ENCODE measurements around the gene COPB2. TPM values are rescaled to one million over a fixed set of nuclear protein-coding genes. Genes with fewer than 3 reads are reported as not detected.

The COPB2 gene
- total RNA-seq (2012; rRNA removed), result 164 and 167 TPM in 2 replicates

DNA sequence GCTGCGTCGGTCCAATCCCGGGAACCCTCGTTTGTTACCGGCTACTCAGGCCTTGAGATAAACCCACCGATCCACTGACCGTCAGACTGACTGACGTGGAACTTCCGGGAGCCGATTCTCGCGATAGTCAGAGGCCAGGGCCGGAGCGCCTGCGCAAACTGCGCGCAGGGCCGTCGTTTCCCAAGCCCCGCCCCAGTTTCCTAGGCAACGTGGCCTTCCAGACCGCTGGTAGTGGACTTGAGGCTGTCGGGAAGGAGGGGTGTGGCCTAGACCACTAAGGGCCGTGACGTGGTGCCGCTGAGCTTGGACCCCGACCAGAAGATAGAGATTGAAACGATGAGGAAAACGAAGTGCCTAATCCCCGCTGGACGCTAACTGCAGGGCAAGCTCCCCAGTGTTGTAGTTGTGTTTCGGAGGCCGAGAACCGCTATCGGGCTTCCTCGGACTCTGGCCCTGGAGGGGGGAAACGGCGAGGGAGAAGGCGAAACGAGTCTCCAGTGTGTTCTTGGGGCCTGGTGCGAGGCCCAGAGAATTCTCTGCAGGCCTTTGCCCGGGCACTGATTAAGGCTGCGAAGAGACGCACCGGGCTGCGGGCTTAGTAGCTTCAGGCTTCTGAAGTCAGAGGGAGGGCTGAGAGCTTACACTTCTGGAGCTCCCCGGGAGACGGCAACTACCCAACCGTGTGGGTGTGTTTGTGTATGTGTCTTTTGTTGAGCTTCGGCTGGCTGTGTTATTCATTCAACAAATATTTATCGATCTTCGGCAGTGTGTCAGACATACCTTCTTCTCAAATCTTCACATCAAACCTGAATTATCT is at the start of gene COPB2:
COPB2 (minus strand) TSS at position 96 of the 817 bp plus-strand sequence. CDS start 97 bp downstream, outside the sequence.
- H3K9me3 ChIP-seq (replicated peaks; ENCODE audit: low read length), result no peaks in the 10 kb centered on the region
- H3K4me3 ChIP-seq (ENCODE audit: low read length), result peak within 1 kb of the TSS; percentile 76
- peaks cover under 1% of the 10 kb centered on the region for H3K36me3 ChIP-seq (ENCODE audit: insufficient read depth, low read length)
- peak within 1 kb of the TSS; percentile 97 for H3K9ac ChIP-seq (ENCODE audit: low read depth, low read length)
- H3K4me2 ChIP-seq (ENCODE audit: low read length), result peak within 1 kb of the TSS; percentile 82
- no peaks in the 10 kb centered on the region for H3K27me3 ChIP-seq (ENCODE audit: control insufficient read depth, insufficient read depth, low read length)
- H3K4me1 ChIP-seq (ENCODE audit: control insufficient read depth, insufficient read depth, low read length), result peaks cover 17% of the 10 kb centered on the region

DNA sequence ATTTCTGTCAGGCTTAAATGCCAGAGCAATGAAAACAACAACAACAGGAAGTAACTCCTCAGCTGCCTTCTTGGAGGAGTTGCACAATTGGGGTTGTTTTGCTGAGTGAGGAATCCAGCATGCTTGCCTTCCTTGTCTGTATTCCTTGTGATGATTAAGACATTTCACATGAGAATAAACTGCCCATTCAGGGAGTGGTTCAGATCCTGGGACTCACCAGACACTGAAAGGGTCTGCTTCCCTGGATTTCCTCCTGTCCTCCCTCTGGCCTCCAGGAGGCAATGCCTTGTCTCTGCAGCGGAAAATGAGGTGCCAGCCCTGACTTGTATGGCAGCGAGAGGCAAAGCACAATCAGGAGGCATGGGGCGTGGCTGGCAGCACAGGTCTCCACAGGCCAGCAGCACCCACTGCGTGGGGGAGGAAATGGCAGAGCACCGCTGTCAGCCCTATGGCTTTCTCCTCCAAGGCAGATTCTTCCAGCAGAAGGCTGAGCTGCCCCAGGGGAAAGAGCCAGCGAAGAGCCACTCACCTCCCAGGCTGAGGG is 45.4 kb upstream of the COPB2 start:
- H3K36me3 ChIP-seq (ENCODE audit: insufficient read depth, low read length), result no peaks in the 10 kb centered on the region
- no peak overlapping the region for H3K4me3 ChIP-seq (ENCODE audit: low read length)
- no peak overlapping the region for H3K9ac ChIP-seq (ENCODE audit: low read depth, low read length)
- H3K9me3 ChIP-seq (replicated peaks; ENCODE audit: low read length), result no peaks in the 10 kb centered on the region
- H3K4me2 ChIP-seq (ENCODE audit: low read length), result peak overlapping the region; percentile 43
- H3K27me3 ChIP-seq (ENCODE audit: control insufficient read depth, insufficient read depth, low read length), result no peaks in the 10 kb centered on the region
- H3K4me1 ChIP-seq (ENCODE audit: control insufficient read depth, insufficient read depth, low read length), result peaks cover 12% of the 10 kb centered on the region

DNA sequence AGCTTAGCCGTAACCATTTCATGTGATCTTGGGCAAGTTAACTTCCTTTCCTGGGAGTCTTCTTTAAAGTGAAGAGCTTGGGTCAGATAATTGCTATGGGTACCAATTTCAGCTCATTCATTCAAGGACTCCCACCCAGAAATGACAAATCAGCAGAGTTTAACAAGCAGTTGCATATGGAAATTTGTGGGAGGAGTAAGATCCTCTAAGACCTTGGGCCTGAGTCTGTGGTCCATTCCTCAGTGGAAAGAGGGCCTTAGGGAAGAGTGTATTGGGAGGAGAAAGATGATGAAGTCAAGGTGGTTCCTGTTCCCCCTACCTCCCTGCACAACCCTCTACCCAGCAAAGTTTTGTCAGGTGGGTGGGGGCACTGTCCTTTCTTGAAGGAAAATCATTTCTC is 44.8 kb upstream of the COPB2 start:
- Histone ChIP-seq H3K36me3 (ENCODE audit: insufficient read depth, low read length) (no peaks in the 10 kb centered on the region), H3K9me3 (replicated peaks; ENCODE audit: low read length) (no peaks in the 10 kb centered on the region), H3K4me1 (ENCODE audit: control insufficient read depth, insufficient read depth, low read length) (peaks cover 12% of the 10 kb centered on the region), H3K27me3 (ENCODE audit: control insufficient read depth, insufficient read depth, low read length) (no peaks in the 10 kb centered on the region), H3K9ac (ENCODE audit: low read depth, low read length) (no peak overlapping the region), H3K4me2 (ENCODE audit: low read length) (no peak overlapping the region), H3K4me3 (ENCODE audit: low read length) (no peak overlapping the region)

DNA sequence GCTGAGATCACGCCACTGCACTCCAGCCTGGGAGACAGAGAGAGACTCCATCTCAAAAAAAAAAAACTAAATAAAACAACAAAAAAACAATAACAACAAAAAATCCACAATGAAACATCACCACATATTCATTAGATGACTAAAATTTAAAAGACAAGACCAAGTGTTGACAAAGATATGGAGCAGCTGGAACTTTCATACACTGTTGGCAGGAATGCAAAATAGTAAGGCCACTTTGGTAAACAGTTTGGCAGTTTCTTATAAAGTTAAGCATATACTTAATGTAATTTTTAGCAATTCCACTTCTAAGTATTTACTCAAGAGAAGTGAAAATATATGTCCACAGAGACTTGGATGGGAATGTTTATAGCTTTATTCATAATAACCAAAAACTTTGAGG is 43.6 kb upstream of the COPB2 start:
- no peaks in the 10 kb centered on the region for H3K27me3 ChIP-seq (ENCODE audit: control insufficient read depth, insufficient read depth, low read length)
- H3K4me3 ChIP-seq (ENCODE audit: low read length), result no peak overlapping the region

DNA sequence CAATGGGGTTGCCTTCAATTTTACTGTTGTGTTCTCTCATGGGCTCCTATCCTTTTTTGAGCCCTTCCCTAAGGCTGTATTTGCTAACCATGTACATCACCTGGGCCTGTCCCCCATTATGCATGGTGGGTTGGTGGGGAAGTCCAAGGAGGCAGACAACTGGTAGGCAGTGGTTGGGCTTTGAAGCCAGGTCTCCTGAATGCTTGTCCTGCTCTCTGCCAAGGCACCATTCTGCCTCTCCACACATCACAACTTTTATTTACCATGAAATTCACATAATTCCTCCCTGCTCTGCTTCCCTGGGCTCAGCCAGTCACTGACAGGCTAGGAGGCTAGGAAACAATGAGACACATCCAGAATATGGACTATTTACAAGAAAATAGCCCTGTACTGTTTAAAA is 41.0 kb upstream of the COPB2 start:
- Histone ChIP-seq H3K9ac (ENCODE audit: low read depth, low read length) (no peak overlapping the region), H3K4me2 (ENCODE audit: low read length) (no peak overlapping the region), H3K27me3 (ENCODE audit: control insufficient read depth, insufficient read depth, low read length) (no peaks in the 10 kb centered on the region), H3K9me3 (replicated peaks; ENCODE audit: low read length) (no peaks in the 10 kb centered on the region), H3K4me1 (ENCODE audit: control insufficient read depth, insufficient read depth, low read length) (peaks cover 12% of the 10 kb centered on the region), H3K4me3 (ENCODE audit: low read length) (no peak overlapping the region), H3K36me3 (ENCODE audit: insufficient read depth, low read length) (no peaks in the 10 kb centered on the region)

More for the DNA sequence above, 43.6 kb upstream of the COPB2 start:
- no peak overlapping the region for H3K4me2 ChIP-seq (ENCODE audit: low read length)
- no peaks in the 10 kb centered on the region for H3K36me3 ChIP-seq (ENCODE audit: insufficient read depth, low read length)
- no peaks in the 10 kb centered on the region for H3K9me3 ChIP-seq (replicated peaks; ENCODE audit: low read length)
- no peak overlapping the region for H3K9ac ChIP-seq (ENCODE audit: low read depth, low read length)
- H3K4me1 ChIP-seq (ENCODE audit: control insufficient read depth, insufficient read depth, low read length), result peaks cover 12% of the 10 kb centered on the region

DNA sequence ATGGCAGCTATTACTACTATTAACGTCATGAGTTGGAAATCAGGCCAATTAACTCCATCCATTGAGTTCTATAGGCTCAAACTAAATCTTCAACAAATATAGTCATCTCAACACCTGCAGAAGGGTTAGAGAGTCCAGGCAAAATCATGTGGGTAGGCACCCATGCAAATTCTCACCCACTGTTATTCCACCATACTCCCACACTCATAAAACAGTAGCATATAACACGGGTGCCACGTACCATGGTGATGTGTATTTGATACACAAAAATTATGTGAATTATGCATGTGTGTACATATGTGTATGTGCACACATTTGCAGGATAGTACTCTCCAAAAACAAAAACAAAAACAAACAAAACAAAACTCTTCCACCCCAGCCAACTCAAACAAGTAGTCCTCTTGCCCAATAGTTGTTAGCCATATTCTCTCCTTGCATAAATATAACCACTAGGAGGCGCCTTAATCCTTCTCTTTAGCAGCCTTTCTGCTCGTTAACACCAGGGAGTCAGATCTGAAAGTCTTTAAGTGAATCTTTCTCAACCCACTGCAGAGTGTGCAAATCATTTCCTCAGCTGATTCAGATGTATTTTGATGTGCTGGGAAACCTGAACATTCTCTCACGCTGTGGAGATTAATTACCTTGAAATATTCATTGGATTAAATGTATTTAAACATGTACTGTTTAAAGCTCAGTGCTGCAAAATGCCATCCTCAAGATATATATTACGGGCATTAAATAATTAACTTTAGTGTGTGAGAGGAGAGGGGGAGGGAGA is 38.0 kb upstream of the COPB2 start:
- no peak overlapping the region for H3K4me3 ChIP-seq (ENCODE audit: low read length)
- no peaks in the 10 kb centered on the region for H3K9me3 ChIP-seq (replicated peaks; ENCODE audit: low read length)
- H3K27me3 ChIP-seq (ENCODE audit: control insufficient read depth, insufficient read depth, low read length), result no peaks in the 10 kb centered on the region
- no peaks in the 10 kb centered on the region for H3K36me3 ChIP-seq (ENCODE audit: insufficient read depth, low read length)
- H3K9ac ChIP-seq (ENCODE audit: low read depth, low read length), result no peak overlapping the region
- H3K4me2 ChIP-seq (ENCODE audit: low read length), result no peak overlapping the region
- H3K4me1 ChIP-seq (ENCODE audit: control insufficient read depth, insufficient read depth, low read length), result no peaks in the 10 kb centered on the region

DNA sequence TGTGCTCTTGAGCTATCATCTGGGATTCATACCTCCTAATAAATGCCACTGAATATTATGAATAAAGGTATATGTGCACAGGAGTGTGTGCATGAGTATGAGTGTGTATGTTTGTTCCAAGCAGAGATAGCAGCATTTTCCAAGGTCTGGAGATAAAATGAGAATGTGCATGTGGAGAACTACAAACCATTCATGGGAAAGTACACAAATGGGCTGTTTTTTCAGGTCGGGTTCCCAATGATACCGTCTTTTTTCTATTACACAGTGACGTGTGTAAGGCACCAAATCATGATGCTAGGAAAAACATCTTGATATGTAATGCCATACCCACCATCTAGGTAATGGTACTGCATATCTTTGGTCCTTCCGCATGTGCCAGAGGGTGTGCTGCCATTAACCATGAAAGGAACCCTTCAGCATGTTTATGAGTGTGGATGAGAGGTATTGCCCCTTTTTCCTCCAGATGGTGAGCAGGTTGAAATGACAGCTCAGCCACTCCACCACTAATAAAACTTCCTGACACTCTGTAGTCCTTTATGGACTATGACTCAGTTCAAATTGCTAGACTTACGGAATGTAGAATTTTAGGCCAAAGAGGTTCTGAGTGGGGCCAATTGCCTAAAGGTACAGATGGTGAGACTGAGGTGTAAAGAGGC is 36.4 kb upstream of the COPB2 start:
- Histone ChIP-seq H3K4me3 (ENCODE audit: low read length) (no peak overlapping the region), H3K36me3 (ENCODE audit: insufficient read depth, low read length) (no peaks in the 10 kb centered on the region), H3K9ac (ENCODE audit: low read depth, low read length) (no peak overlapping the region), H3K27me3 (ENCODE audit: control insufficient read depth, insufficient read depth, low read length) (no peaks in the 10 kb centered on the region), H3K9me3 (replicated peaks; ENCODE audit: low read length) (no peaks in the 10 kb centered on the region), H3K4me2 (ENCODE audit: low read length) (no peak overlapping the region), H3K4me1 (ENCODE audit: control insufficient read depth, insufficient read depth, low read length) (no peaks in the 10 kb centered on the region)

DNA sequence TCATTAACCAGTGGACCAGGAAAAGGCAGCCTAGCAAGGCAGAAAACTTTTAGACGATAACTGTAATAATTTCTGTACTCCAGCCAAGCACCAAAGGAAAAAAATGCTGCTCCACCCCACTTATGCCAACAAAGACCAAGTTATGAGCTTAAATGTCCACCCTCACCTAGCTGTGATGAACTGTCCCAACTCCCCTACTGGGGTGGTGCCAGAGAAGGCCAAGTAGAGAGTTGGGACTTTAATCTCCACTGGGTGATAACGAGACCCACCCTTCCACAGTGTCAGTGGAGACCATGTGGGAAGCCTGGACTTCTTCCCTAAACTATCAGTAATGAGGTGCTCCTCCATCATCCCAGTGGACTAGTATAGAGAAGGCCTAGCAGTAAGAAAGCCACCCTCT is 33.8 kb upstream of the COPB2 start:
- Histone ChIP-seq H3K27me3 (ENCODE audit: control insufficient read depth, insufficient read depth, low read length) (no peaks in the 10 kb centered on the region), H3K4me2 (ENCODE audit: low read length) (no peak overlapping the region), H3K9me3 (replicated peaks; ENCODE audit: low read length) (no peaks in the 10 kb centered on the region), H3K36me3 (ENCODE audit: insufficient read depth, low read length) (no peaks in the 10 kb centered on the region), H3K4me3 (ENCODE audit: low read length) (no peak overlapping the region), H3K9ac (ENCODE audit: low read depth, low read length) (no peak overlapping the region), H3K4me1 (ENCODE audit: control insufficient read depth, insufficient read depth, low read length) (no peaks in the 10 kb centered on the region)

DNA sequence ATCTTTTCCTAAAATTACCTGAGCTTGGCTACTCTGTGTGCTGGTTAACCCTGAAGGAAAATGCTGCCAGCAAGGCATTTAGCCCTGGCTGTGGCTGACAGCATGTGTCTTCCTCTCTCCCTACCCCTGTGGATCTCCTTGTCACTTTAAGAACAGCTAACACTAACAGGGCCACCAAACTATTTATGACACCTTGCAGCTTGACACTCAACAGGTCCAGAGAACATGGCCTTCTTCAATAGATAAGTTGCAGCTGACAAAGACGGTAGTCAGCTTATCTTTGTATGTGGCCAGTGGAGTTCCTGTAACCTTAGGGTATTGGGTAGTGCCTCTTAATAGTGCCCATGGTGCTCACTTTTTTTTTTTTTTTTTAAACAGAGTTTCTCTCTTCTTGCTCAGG is 32.0 kb upstream of the COPB2 start:
- no peak overlapping the region for H3K4me2 ChIP-seq (ENCODE audit: low read length)
- no peak overlapping the region for H3K9ac ChIP-seq (ENCODE audit: low read depth, low read length)
- no peaks in the 10 kb centered on the region for H3K9me3 ChIP-seq (replicated peaks; ENCODE audit: low read length)
- H3K36me3 ChIP-seq (ENCODE audit: insufficient read depth, low read length), result no peaks in the 10 kb centered on the region
- H3K27me3 ChIP-seq (ENCODE audit: control insufficient read depth, insufficient read depth, low read length), result no peaks in the 10 kb centered on the region
- H3K4me3 ChIP-seq (ENCODE audit: low read length), result no peak overlapping the region
- H3K4me1 ChIP-seq (ENCODE audit: control insufficient read depth, insufficient read depth, low read length), result no peaks in the 10 kb centered on the region

DNA sequence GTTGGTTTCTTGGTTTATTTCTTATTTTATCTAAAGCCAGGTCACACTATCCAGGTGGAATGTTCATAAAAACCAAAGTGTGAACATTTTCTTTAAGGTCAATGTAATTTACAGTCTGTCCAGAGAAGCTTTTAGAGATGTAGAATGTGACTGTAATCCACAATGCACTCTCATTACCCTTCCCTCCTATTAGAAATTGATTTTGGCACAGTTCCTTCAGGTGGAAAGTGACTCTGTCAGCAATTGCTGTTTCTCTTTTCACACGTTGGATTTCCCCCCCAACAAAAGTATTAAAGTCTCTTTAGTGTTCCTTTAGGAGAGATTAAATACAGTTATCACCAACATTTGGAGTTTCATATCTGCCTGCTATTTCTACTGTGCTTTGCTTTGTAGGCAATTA is 31.6 kb upstream of the COPB2 start:
- H3K27me3 ChIP-seq (ENCODE audit: control insufficient read depth, insufficient read depth, low read length), result no peaks in the 10 kb centered on the region
- H3K4me3 ChIP-seq (ENCODE audit: low read length), result no peak overlapping the region
- no peaks in the 10 kb centered on the region for H3K36me3 ChIP-seq (ENCODE audit: insufficient read depth, low read length)
- H3K4me1 ChIP-seq (ENCODE audit: control insufficient read depth, insufficient read depth, low read length), result no peaks in the 10 kb centered on the region
- no peak overlapping the region for H3K4me2 ChIP-seq (ENCODE audit: low read length)
- H3K9ac ChIP-seq (ENCODE audit: low read depth, low read length), result no peak overlapping the region
- H3K9me3 ChIP-seq (replicated peaks; ENCODE audit: low read length), result no peaks in the 10 kb centered on the region

DNA sequence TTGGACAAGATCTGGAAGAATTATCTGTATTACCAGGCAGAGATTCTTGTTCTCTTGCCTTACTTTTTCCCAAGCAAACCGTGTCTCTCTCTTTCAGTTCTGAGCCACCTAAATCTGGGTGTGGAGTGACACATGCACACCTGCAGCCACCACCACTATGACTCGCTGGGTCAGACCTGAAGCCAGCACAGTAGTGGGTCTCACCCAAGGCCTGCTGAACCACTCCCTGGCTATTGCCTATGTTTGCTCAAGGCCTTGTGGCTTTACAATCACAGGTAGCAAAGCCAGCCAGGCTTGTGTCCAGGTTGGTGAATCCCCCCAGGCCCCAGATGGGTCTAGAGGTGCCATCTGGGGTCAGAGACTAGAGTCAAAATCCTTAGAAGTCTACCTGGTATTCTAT is 28.7 kb upstream of the COPB2 start:
- Histone ChIP-seq H3K9ac (ENCODE audit: low read depth, low read length) (no peak overlapping the region), H3K4me3 (ENCODE audit: low read length) (no peak overlapping the region), H3K4me1 (ENCODE audit: control insufficient read depth, insufficient read depth, low read length) (no peaks in the 10 kb centered on the region), H3K36me3 (ENCODE audit: insufficient read depth, low read length) (no peaks in the 10 kb centered on the region), H3K4me2 (ENCODE audit: low read length) (no peak overlapping the region), H3K9me3 (replicated peaks; ENCODE audit: low read length) (no peaks in the 10 kb centered on the region), H3K27me3 (ENCODE audit: control insufficient read depth, insufficient read depth, low read length) (no peaks in the 10 kb centered on the region)
